ENCODE measurements around the gene MEIS2.

DNA sequence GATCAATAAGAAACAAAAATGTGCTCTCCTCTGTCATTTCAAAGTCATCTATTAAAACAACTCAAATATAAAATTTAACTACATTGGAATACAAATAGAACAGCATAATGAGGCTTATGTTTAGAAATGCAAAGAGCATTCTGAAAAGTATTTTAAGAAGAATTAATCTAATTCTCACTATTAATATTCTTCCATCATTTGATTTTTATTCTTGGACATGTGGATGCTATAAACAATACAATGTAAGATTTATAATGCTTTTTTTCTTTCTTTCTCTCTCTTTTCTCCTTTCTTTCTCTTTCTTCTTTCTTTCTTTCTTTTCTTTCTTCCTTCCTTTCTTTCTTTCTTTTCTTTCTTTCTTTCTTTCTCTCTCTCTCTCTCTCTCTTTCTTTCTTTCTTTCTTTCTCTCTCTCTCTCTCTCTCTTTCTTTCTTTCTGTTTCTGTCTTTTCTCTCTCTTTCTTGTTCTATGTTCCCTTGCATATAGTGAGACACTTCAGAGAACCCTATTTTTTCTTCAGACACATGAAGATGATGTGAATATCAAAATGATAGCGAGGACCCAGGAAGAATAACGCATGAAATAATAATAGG, 32.6 kb upstream of the MEIS2 start:
- TF ChIP-seq, protein P1, sequence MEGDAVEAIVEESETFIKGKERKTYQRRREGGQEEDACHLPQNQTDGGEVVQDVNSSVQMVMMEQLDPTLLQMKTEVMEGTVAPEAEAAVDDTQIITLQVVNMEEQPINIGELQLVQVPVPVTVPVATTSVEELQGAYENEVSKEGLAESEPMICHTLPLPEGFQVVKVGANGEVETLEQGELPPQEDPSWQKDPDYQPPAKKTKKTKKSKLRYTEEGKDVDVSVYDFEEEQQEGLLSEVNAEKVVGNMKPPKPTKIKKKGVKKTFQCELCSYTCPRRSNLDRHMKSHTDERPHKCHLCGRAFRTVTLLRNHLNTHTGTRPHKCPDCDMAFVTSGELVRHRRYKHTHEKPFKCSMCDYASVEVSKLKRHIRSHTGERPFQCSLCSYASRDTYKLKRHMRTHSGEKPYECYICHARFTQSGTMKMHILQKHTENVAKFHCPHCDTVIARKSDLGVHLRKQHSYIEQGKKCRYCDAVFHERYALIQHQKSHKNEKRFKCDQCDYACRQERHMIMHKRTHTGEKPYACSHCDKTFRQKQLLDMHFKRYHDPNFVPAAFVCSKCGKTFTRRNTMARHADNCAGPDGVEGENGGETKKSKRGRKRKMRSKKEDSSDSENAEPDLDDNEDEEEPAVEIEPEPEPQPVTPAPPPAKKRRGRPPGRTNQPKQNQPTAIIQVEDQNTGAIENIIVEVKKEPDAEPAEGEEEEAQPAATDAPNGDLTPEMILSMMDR (CRISPR knock-in tag; IDR thresholded peaks at IDR 0.05): no peak
- TF ChIP-seq, protein P2, sequence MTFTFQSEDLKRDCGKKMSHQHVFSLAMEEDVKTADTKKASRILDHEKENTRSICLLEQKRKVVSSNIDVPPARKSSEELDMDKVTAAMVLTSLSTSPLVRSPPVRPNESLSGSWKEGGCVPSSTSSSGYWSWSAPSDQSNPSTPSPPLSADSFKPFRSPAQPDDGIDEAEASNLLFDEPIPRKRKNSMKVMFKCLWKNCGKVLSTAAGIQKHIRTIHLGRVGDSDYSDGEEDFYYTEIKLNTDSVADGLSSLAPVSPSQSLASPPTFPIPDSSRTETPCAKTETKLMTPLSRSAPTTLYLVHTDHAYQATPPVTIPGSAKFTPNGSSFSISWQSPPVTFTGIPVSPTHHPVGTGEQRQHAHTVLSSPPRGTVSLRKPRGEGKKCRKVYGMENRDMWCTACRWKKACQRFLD (CRISPR knock-in tag; IDR thresholded peaks at IDR 0.05; ENCODE audit: borderline replicate concordance): no peak
- TF ChIP-seq U2AF1 (optimal IDR thresholded peaks at IDR 0.05; ENCODE audit: low read depth, low read length): no peak
- TF ChIP-seq, protein P3, sequence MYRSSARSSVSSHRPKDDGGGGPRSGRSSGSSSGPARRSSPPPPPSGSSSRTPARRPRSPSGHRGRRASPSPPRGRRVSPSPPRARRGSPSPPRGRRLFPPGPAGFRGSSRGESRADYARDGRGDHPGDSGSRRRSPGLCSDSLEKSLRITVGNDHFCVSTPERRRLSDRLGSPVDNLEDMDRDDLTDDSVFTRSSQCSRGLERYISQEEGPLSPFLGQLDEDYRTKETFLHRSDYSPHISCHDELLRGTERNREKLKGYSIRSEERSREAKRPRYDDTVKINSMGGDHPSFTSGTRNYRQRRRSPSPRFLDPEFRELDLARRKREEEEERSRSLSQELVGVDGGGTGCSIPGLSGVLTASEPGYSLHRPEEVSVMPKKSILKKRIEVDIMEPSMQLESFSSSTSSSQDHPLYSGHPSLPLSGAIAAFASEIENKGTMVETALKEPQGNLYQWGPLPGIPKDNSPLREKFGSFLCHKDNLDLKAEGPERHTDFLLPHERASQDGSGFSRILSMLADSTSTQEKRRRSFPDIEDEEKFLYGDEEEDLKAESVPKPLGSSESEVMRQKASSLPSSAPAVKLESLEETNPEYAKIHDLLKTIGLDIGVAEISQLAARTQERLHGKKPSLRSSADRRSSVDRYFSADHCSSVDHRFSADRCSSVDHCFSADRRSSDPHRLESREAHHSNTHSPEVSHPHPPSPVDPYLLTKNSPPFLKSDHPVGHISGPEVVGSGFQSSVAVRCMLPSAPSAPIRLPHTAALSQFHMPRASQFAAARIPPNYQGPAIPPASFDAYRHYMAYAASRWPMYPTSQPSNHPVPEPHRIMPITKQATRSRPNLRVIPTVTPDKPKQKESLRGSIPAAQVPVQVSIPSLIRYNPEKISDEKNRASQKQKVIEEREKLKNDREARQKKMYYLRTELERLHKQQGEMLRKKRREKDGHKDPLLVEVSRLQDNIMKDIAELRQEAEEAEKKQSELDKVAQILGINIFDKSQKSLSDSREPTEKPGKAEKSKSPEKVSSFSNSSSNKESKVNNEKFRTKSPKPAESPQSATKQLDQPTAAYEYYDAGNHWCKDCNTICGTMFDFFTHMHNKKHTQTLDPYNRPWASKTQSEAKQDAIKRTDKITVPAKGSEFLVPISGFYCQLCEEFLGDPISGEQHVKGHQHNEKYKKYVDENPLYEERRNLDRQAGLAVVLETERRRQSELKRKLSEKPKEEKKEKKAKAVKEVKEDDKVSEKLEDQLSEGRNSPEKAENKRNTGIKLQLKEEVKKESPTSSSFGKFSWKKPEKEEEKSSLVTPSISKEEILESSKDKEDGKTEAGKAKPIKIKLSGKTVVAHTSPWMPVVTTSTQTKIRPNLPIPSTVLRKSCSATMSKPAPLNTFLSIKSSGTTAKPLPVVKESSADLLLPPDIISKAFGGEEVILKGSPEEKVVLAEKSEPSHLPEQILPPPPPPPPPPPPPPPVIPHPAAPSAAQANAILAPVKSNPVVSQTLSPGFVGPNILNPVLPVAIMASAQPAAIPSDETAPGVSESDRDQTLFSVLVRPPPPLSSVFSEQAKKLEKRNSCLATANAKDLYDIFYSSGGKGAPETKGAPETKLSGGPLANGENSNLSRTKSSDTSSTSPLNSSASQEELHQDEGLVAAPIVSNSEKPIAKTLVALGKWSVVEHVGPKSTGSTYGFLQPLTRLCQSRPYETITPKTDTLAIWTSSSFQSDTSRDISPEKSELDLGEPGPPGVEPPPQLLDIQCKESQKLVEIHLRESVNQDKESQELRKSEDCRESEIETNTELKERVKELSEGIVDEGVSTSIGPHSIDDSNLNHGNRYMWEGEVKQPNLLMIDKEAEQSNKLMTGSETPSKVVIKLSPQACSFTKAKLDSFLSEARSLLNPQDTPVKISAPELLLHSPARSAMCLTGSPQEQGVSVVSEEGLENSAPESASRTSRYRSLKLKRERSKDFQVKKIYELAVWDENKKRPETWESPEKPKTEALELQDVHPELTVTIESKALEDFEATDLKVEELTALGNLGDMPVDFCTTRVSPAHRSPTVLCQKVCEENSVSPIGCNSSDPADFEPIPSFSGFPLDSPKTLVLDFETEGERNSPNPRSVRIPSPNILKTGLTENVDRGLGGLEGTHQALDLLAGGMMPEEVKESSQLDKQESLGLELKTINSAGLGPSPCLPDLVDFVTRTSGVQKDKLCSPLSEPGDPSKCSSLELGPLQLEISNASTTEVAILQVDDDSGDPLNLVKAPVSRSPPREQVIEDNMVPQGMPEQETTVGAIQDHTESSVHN (CRISPR knock-in tag; IDR thresholded peaks at IDR 0.05): no peak
- TF ChIP-seq FOXO4 (CRISPR knock-in tag; conservative IDR thresholded peaks at IDR 0.05): no peak

Measured in HepG2 (cell line).